ENCODE measurements around the gene FOXS1.

Gene FOXS1

DNA sequence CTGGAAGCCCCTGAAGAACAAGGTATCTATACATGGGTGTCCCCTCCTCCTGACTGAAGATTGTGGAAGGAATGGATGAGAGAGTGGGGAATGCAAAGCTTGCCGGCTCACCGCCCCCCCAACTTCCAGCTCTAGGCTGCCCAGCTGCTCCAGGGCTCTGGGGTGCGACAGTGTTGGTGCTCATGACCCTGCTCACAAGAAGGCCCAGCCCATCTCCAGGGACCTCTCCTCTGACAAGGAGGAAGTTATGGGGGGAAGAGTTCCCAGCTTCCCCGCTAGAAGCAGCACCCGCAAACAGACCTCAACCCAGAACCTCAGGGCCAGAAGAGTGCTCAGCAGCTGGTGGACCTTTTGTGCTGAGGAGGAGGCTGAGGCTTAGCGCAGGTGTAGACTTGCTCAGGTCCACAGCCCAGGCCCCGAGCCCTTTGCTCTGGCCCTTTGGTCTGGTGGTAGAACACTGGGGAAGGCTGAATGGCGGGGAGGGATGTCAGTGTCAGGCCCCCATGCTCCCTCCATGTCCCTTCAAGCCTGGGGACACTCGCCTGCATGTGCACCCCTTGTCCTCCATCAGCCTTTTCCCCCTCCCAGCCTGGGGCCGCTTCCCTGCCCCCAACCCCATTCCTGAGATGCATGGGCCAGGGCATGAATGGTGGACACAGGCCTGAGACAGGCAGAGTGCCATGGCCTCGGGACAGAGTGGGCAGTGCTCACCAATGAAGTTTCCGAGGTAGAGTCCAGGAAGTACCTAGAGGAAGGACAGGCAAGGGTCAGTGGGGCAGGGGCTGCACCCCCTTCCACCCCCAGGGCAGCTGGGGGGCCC, 23.7 kb upstream of the FOXS1 start:
- Histone ChIP-seq H2AFZ (ENCODE audit: insufficient read depth, low read length, poor library complexity) (no peak overlapping the region), H3K27me3 (ENCODE audit: insufficient read depth, low read length) (peaks cover 36% of the 10 kb centered on the region), H3K9me3 (ENCODE audit: insufficient read depth, low read depth, low read length) (no peaks in the 10 kb centered on the region), H3K4ac (ENCODE audit: low read depth, low read length) (no peak overlapping the region), H3K9ac (ENCODE audit: low read length) (no peak overlapping the region), H4K12ac (ENCODE audit: low read depth, low read length) (no peak overlapping the region), H3K27ac (ENCODE audit: low read depth, low read length) (no peak overlapping the region), H4K8ac (ENCODE audit: low read depth, low read length) (no peak overlapping the region), H3K14ac (ENCODE audit: low read length) (no peak overlapping the region), H3K23ac (ENCODE audit: low read length) (no peak overlapping the region), H3K79me2 (ENCODE audit: control insufficient read depth, insufficient read depth, low read length, poor library complexity) (no peaks in the 10 kb centered on the region), H3K18ac (ENCODE audit: low read length) (no peak overlapping the region), H3K4me3 (ENCODE audit: low read depth, low read length) (no peak overlapping the region), H2BK5ac (ENCODE audit: low read depth, low read length, poor library complexity) (no peak overlapping the region), H4K91ac (ENCODE audit: low read depth, low read length) (no peak overlapping the region), H3K36me3 (ENCODE audit: control insufficient read depth in 1 of 2, insufficient read depth in 2 of 2, low read length in 2 of 2) (no peaks in the 10 kb centered on the region), H2AK5ac (ENCODE audit: low read length) (no peak overlapping the region), H3K79me1 (ENCODE audit: low read length) (no peaks in the 10 kb centered on the region), H2BK12ac (ENCODE audit: low read length) (no peak overlapping the region), H3K4me1 (ENCODE audit: control insufficient read depth in 1 of 2, insufficient read depth in 2 of 2, low read length in 2 of 2) (peaks cover 5 to 7% of the 10 kb centered on the region in 2 experiments), H2BK120ac (ENCODE audit: insufficient read depth, low read length, poor library complexity) (no peak overlapping the region), H3K4me2 (ENCODE audit: low read length) (no peak overlapping the region)
- no CpG with 5 or more reads among the region's 12 CpGs for WGBS (ENCODE audit: extremely low coverage, insufficient coverage, insufficient read length)
- DNase-seq = no peak

DNA sequence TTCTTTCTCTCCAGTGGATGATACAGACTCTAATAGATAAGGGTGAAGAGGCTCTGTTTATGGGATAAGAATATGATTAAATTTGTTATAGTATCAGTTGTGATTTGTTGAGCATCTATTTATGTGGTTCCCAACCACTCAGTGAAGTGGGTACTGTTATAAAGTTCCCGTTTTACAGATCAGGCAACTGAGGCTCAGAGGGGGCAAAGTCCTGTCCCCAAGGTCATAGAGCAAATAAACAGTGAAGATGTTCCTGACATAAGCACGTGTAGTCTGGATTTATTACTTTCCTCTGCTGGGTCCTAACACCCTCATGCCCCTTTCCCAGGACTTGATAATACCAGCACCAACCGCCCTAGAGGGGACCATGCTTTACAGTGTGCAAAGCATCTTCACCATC, 20.8 kb upstream of the FOXS1 start:
- Histone ChIP-seq H3K9me3 (ENCODE audit: insufficient read depth, low read depth, low read length) (no peaks in the 10 kb centered on the region), H3K27me3 (ENCODE audit: insufficient read depth, low read length) (peaks cover 27% of the 10 kb centered on the region), H2BK5ac (ENCODE audit: low read depth, low read length, poor library complexity) (no peak overlapping the region), H3K23ac (ENCODE audit: low read length) (no peak overlapping the region), H3K4ac (ENCODE audit: low read depth, low read length) (no peak overlapping the region), H3K27ac (ENCODE audit: low read depth, low read length) (no peak overlapping the region), H3K4me3 (ENCODE audit: low read depth, low read length) (no peak overlapping the region), H3K79me2 (ENCODE audit: control insufficient read depth, insufficient read depth, low read length, poor library complexity) (no peaks in the 10 kb centered on the region), H3K79me1 (ENCODE audit: low read length) (no peaks in the 10 kb centered on the region), H3K18ac (ENCODE audit: low read length) (no peak overlapping the region), H4K12ac (ENCODE audit: low read depth, low read length) (no peak overlapping the region), H4K91ac (ENCODE audit: low read depth, low read length) (no peak overlapping the region), H2AK5ac (ENCODE audit: low read length) (no peak overlapping the region), H3K36me3 (ENCODE audit: control insufficient read depth in 1 of 2, insufficient read depth in 2 of 2, low read length in 2 of 2) (no peaks in the 10 kb centered on the region), H4K8ac (ENCODE audit: low read depth, low read length) (no peak overlapping the region), H2BK12ac (ENCODE audit: low read length) (no peak overlapping the region), H3K9ac (ENCODE audit: low read length) (no peak overlapping the region), H2AFZ (ENCODE audit: insufficient read depth, low read length, poor library complexity) (no peak overlapping the region), H3K4me1 (ENCODE audit: control insufficient read depth in 1 of 2, insufficient read depth in 2 of 2, low read length in 2 of 2) (peaks cover 8 to 12% of the 10 kb centered on the region in 2 experiments), H2BK120ac (ENCODE audit: insufficient read depth, low read length, poor library complexity) (no peak overlapping the region), H3K4me2 (ENCODE audit: low read length) (no peak overlapping the region), H3K14ac (ENCODE audit: low read length) (no peak overlapping the region)
- DNase-seq = no peak
- no CpG with 5 or more reads among the region's 3 CpGs for WGBS (ENCODE audit: extremely low coverage, insufficient coverage, insufficient read length)

DNA sequence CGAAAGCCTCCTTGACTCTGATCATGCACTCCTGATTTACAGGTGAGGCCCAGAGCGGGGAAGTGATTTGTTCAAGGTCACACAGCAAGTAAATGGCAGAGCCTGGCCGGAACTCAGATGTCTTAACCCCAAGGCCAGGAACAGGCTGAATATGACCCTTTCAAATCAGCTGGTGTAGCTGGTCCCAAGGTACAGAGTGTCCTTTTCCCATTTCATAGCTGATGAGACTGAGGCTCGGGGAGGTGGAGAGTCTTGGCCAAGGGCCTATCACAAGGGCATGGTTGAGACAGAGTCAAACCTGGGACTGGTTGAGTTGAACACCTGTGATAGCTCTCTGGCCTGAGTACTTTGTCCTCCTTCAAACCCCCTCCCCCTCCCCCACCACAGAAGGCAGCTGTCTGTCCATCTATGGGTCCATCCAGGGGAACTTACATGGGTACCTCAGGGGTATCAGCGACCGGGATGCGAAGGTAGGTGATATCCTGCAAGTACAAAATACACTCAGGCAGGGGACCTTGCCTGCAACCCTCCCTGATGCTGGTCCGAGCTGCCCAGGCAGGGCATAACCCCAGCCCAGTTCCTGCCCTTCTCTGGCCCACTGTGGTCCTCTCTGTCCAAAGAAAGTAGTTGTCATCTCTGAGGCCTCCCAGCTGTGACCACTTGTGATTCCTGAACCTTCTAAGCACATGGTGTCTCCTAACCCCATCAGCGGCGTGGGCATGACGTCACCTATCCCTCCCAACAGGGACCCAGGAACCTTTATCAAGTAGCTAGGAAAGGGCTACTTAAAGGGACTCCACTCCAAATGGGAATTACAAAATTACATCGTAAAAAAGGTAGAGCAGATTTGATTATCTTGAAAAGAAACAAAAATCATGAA, 19.4 kb upstream of the FOXS1 start:
- H3K79me1 ChIP-seq (ENCODE audit: low read length) = no peaks in the 10 kb centered on the region
- H2AK5ac ChIP-seq (ENCODE audit: low read length) = no peak overlapping the region
- H4K12ac ChIP-seq (ENCODE audit: low read depth, low read length) = no peak overlapping the region
- H3K23ac ChIP-seq (ENCODE audit: low read length) = no peak overlapping the region
- H4K8ac ChIP-seq (ENCODE audit: low read depth, low read length) = no peak overlapping the region
- no peak overlapping the region for H3K4me2 ChIP-seq (ENCODE audit: low read length)
- no peak overlapping the region for H2BK12ac ChIP-seq (ENCODE audit: low read length)
- H3K4ac ChIP-seq (ENCODE audit: low read depth, low read length) = no peak overlapping the region
- no peaks in the 10 kb centered on the region for H3K9me3 ChIP-seq (ENCODE audit: insufficient read depth, low read depth, low read length)
- H3K27ac ChIP-seq (ENCODE audit: low read depth, low read length) = no peak overlapping the region
- H2AFZ ChIP-seq (ENCODE audit: insufficient read depth, low read length, poor library complexity) = no peak overlapping the region
- peaks cover 12% of the 10 kb centered on the region for H3K27me3 ChIP-seq (ENCODE audit: insufficient read depth, low read length)
- H3K4me1 ChIP-seq (ENCODE audit: control insufficient read depth in 1 of 2, insufficient read depth in 2 of 2, low read length in 2 of 2) = peaks cover 12 to 15% of the 10 kb centered on the region in 2 experiments
- no peak overlapping the region for H3K18ac ChIP-seq (ENCODE audit: low read length)
- no peak for DNase-seq
- WGBS (ENCODE audit: extremely low coverage, insufficient coverage, insufficient read length) = no CpG with 5 or more reads among the region's 12 CpGs
- H2BK120ac ChIP-seq (ENCODE audit: insufficient read depth, low read length, poor library complexity) = no peak overlapping the region
- no peaks in the 10 kb centered on the region for H3K36me3 ChIP-seq (ENCODE audit: control insufficient read depth in 1 of 2, insufficient read depth in 2 of 2, low read length in 2 of 2)
- H3K9ac ChIP-seq (ENCODE audit: low read length) = no peak overlapping the region
- H3K79me2 ChIP-seq (ENCODE audit: control insufficient read depth, insufficient read depth, low read length, poor library complexity) = no peaks in the 10 kb centered on the region
- no peak overlapping the region for H3K14ac ChIP-seq (ENCODE audit: low read length)
- no peak overlapping the region for H2BK5ac ChIP-seq (ENCODE audit: low read depth, low read length, poor library complexity)
- no peak overlapping the region for H4K91ac ChIP-seq (ENCODE audit: low read depth, low read length)
- no peak overlapping the region for H3K4me3 ChIP-seq (ENCODE audit: low read depth, low read length)

DNA sequence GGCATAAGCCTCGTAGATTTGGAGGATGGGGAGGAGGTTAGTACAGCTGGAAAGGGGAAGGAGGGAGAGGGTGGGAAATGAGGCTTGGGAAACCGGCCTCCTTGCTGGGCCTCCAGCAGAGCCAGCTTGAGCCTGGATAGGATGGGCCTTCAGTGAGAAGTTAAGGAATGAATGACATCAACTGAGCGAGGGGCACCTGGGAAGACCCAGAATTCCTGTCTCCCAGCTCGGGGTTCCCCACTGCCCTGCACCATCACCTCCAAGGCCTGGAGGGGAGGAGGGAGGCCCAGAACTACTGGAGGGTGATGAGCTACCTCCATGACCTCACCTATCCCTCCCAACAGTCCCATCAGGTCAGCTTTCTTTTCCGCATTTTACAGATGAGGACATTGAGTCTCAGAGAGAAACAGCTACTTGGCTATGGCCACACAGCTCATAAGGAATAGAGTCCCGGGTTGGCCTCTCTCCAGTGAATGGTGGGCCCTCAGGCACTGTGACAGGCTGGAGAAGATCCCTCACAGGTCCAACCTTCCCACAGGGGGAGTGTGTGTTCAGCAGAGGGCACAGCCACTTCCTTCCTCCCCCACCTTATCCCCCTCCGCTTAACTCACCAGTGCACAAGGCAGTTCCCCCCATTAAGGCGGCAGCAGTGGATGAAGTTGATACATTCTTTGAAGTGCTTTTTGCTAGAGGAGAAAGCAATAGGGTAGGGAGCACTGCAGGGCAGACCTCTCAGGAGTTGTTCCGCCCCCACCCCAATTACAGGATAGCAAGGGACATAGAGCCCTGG, 18.1 kb upstream of the FOXS1 start:
- DNase-seq = no peak
- no peak overlapping the region for H3K23ac ChIP-seq (ENCODE audit: low read length)
- H3K4ac ChIP-seq (ENCODE audit: low read depth, low read length) = no peak overlapping the region
- no peaks in the 10 kb centered on the region for H3K79me1 ChIP-seq (ENCODE audit: low read length)
- H3K4me2 ChIP-seq (ENCODE audit: low read length) = no peak overlapping the region
- no peak overlapping the region for H2AK5ac ChIP-seq (ENCODE audit: low read length)
- H2BK120ac ChIP-seq (ENCODE audit: insufficient read depth, low read length, poor library complexity) = no peak overlapping the region
- H3K36me3 ChIP-seq (ENCODE audit: control insufficient read depth in 1 of 2, insufficient read depth in 2 of 2, low read length in 2 of 2) = no peaks in the 10 kb centered on the region
- no peak overlapping the region for H3K4me3 ChIP-seq (ENCODE audit: low read depth, low read length)
- no peak overlapping the region for H2BK5ac ChIP-seq (ENCODE audit: low read depth, low read length, poor library complexity)
- no peak overlapping the region for H2AFZ ChIP-seq (ENCODE audit: insufficient read depth, low read length, poor library complexity)
- H3K27me3 ChIP-seq (ENCODE audit: insufficient read depth, low read length) = no peaks in the 10 kb centered on the region
- H3K14ac ChIP-seq (ENCODE audit: low read length) = no peak overlapping the region
- no peaks in the 10 kb centered on the region for H3K79me2 ChIP-seq (ENCODE audit: control insufficient read depth, insufficient read depth, low read length, poor library complexity)
- WGBS (ENCODE audit: extremely low coverage, insufficient coverage, insufficient read length) = no CpG with 5 or more reads among the region's 9 CpGs
- no peak overlapping the region for H4K8ac ChIP-seq (ENCODE audit: low read depth, low read length)
- no peak overlapping the region for H4K91ac ChIP-seq (ENCODE audit: low read depth, low read length)
- no peak overlapping the region for H3K9ac ChIP-seq (ENCODE audit: low read length)
- no peak overlapping the region for H3K27ac ChIP-seq (ENCODE audit: low read depth, low read length)
- no peaks in the 10 kb centered on the region for H3K9me3 ChIP-seq (ENCODE audit: insufficient read depth, low read depth, low read length)
- H3K4me1 ChIP-seq (ENCODE audit: control insufficient read depth in 1 of 2, insufficient read depth in 2 of 2, low read length in 2 of 2) = peaks cover 12 to 14% of the 10 kb centered on the region in 2 experiments
- no peak overlapping the region for H4K12ac ChIP-seq (ENCODE audit: low read depth, low read length)
- no peak overlapping the region for H3K18ac ChIP-seq (ENCODE audit: low read length)
- no peak overlapping the region for H2BK12ac ChIP-seq (ENCODE audit: low read length)
